SK-N-MC (cell line): ENCODE results near the gene PPP1R7.

Experiments
- DNase-seq: peaks from one replicate; pipeline ENCODE4 v3.0.0-alpha.2; 2011; ENCODE audit warnings: low read depth, low spot score
- H3K27ac ChIP-seq: fragments of 200-600 bp; sonication (generic); 2 replicates; pipeline ENCODE4 v1.5.1; 2016; ENCODE audit warnings: mixed run types
- H3K36me3 ChIP-seq: fragments of 200-600 bp; sonication (generic); 2 replicates; pipeline ENCODE4 v1.6.1; 2017; ENCODE audit warnings: antibody characterized with exemption, low read length, mixed read lengths; ENCODE audit not compliant: insufficient read depth
- H3K4me3 ChIP-seq: fragments of 200-600 bp; sonication (generic); 2 replicates; pipeline ENCODE4 v1.5.1; 2016
- H3K9ac ChIP-seq: fragments of 200-600 bp; sonication (generic); 2 replicates; pipeline ENCODE4 v1.8.0; 2017; ENCODE audit warnings: mixed run types, mixed read lengths; ENCODE audit not compliant: insufficient read length
- H3K9me3 ChIP-seq: fragments of 200-600 bp; sonication (generic); 2 replicates; pipeline ENCODE4 v1.6.1; 2017; ENCODE audit warnings: low read depth, mild to moderate bottlenecking, antibody characterized with exemption, low read length, moderate library complexity, mixed read lengths
- EZH2 ChIP-seq: fragments of 200-600 bp; sonication (generic); IDR thresholded peaks from one replicate; pipeline ENCODE4 v1.6.1; 2017; ENCODE audit warnings: antibody characterized with exemption
- FOXP2 ChIP-seq: optimal IDR thresholded peaks from 2 replicates; pipeline ENCODE3; 2011; ENCODE audit warnings: mild to moderate bottlenecking, moderate library complexity; ENCODE audit not compliant: insufficient read depth; ENCODE audit errors: extremely low read length, control extremely low read depth
- POLR2AphosphoS5 ChIP-seq: IDR thresholded peaks from 2 replicates; pipeline ENCODE4 v1.6.1; 2012; ENCODE audit warnings: mild to moderate bottlenecking, low read depth, low read length, borderline replicate concordance

Gene PPP1R7

DNA sequence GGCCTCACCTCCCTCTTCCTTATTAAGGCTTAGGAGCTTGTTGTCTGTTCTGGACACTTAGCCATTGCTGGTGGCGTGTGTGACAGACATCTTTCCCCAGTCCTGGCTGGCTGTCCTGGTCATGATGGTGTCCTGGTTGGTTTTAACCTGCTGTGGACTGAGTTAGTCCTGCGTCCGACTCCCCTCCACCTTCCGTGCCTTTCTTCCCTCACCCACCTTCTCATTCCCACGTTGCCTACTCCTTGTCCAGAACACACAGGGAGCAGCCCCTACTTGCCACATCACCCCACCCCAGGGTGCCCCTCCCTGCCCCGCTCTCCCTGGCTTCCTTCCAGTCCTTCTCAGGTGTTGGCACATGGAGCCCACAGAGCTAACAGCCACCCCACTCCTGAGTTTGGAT is 47.7 kb downstream of the PPP1R7 start:
- H3K36me3 ChIP-seq: no peaks in the 10 kb centered on the region
- H3K9ac ChIP-seq: no peak overlapping the region
- H3K27ac ChIP-seq: no peak overlapping the region
- no peak overlapping the region for H3K4me3 ChIP-seq
- DNase-seq: no peak
- TF ChIP-seq POLR2AphosphoS5: no peak
- TF ChIP-seq EZH2: no peak
- no peak for TF ChIP-seq FOXP2
- H3K9me3 ChIP-seq: no peaks in the 10 kb centered on the region

DNA sequence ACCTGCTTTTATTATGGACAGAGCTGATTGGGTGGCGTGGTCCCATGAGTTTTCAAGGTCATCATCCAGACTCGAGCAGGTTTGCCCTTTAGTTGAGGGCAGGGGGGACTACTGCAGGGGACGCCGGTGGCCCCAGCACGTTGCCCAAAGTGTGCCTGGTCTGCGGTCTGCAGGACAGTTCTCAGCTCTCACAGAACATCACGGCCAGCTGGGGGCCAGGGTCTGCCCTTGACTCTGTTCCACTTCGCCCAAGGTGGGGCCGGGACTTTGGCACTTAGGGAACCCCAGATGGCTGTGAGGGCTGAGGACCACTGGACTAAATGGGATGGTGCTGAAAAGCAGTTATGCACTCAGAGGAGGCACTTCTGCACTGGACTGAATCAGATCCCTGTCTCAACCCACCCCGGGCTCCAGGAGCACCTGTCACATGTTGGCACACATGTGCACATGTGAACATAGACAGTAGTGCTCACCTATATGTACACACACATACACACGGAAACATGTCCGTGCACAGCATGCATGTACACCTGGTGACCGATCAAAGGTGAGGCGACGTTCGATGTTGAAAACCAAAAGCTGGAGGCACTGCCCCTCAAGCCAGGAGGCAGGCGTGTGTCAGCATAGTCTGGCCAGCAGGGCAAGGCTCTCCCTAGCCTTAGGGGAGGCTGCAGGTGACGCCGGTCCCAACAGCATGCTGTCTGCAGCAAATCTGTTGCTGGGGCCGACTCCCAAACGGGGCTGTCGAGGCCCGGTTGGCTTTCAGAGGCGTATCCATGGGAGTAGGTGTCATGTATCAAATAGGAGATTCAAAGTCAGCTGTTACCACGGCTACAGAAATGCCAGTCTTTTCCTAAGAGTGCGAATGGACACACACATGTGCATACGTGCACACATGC is 48.4 kb downstream of the PPP1R7 start:
- Histone ChIP-seq H3K27ac (no peak overlapping the region), H3K36me3 (no peaks in the 10 kb centered on the region), H3K9ac (no peak overlapping the region), H3K4me3 (no peak overlapping the region), H3K9me3 (no peaks in the 10 kb centered on the region)
- DNase-seq: no peak
- TF ChIP-seq FOXP2: no peak
- TF ChIP-seq POLR2AphosphoS5: no peak
- no peak for TF ChIP-seq EZH2

GRCh38 chr2:241199286-241199685 is 49.0 kb downstream of the PPP1R7 start:
- no peak overlapping the region for H3K4me3 ChIP-seq
- no peak overlapping the region for H3K9ac ChIP-seq
- no peaks in the 10 kb centered on the region for H3K9me3 ChIP-seq
- H3K36me3 ChIP-seq: no peaks in the 10 kb centered on the region
- no peak for DNase-seq
- TF ChIP-seq EZH2 (no peak), FOXP2 (no peak), POLR2AphosphoS5 (no peak)
- no peak overlapping the region for H3K27ac ChIP-seq

- TF ChIP-seq EZH2 (no peak), POLR2AphosphoS5 (no peak), FOXP2 (no peak)
- no peak for DNase-seq
Observed at GRCh38 chr2:241199897-241200821, 49.9 kb downstream of the PPP1R7 start.

GRCh38 chr2:241200822-241201395 is 50.6 kb downstream of the PPP1R7 start:
- Histone ChIP-seq H3K9me3 (no peaks in the 10 kb centered on the region), H3K9ac (no peak overlapping the region), H3K4me3 (no peak overlapping the region), H3K36me3 (no peaks in the 10 kb centered on the region), H3K27ac (no peak overlapping the region)
- TF ChIP-seq EZH2 (no peak), POLR2AphosphoS5 (no peak), FOXP2 (no peak)
- DNase-seq: no peak

More at GRCh38 chr2:241199897-241200821, 49.9 kb downstream of the PPP1R7 start:
- Histone ChIP-seq H3K4me3 (no peak overlapping the region), H3K9ac (no peak overlapping the region), H3K27ac (no peak overlapping the region), H3K36me3 (no peaks in the 10 kb centered on the region), H3K9me3 (no peaks in the 10 kb centered on the region)

DNA sequence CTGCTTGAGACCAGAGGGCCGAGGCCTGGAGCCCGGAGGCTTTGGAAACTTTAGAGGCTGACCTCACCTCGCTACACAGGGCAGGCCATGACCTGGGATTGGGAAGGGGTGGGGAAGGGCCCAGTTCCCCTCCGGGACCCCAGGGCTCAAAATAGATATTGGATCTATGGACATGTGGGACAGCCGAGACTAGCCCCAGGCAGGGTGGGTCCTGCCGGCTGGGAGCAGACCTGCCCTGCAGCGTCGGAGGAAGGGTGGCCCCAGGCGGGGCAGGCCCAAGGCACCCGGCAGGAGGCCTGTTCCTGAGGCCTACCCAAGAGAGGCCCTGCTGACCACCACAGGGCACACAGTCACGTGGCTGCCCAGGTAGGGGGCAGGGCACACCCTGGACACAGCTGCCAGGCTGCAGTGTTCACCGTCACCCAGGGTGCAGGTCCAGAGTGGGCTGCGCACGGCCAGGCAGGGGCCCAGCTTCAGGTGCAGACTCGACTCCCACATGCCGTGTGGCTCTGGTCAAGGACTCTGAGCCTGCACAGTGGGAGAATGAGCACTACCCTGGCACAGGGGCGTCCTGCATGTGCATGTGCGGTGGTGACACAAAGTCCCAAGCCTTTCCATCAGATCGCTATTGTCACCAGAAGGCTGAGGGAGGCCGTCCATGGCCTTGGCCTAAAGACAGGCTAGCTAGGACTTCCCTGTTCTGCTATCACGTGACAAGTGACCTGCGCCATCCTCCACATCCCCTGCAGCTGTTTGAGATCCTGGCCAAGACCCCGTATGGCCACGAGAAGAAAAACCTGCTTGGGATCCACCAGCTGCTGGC is 51.4 kb downstream of the PPP1R7 start:
- TF ChIP-seq FOXP2: no peak
- no peak for TF ChIP-seq POLR2AphosphoS5
- TF ChIP-seq EZH2: no peak
- H3K27ac ChIP-seq: no peak overlapping the region
- no peak overlapping the region for H3K4me3 ChIP-seq
- DNase-seq: no peak
- H3K36me3 ChIP-seq: no peaks in the 10 kb centered on the region
- no peak overlapping the region for H3K9ac ChIP-seq
- H3K9me3 ChIP-seq: no peaks in the 10 kb centered on the region

DNA sequence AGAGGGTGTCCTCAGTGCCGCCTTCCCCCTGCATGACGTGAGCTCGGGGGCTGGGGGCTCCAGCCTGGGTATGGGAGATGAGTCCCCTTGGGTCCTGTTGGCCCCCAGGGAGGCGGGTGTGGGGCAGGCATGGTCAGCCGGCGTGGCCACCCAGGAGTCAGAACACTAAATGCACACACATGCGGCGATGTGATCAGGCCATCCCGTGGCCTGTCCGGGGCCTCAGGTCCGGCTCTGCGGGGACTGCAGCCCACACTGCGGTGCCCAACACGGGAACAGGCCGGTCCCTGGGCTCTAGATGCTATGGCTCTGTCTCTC is 52.0 kb downstream of the PPP1R7 start:
- no peak for TF ChIP-seq EZH2
- TF ChIP-seq POLR2AphosphoS5: no peak
- TF ChIP-seq FOXP2: no peak
- no peaks in the 10 kb centered on the region for H3K36me3 ChIP-seq
- DNase-seq: no peak
- no peaks in the 10 kb centered on the region for H3K9me3 ChIP-seq
- no peak overlapping the region for H3K9ac ChIP-seq
- no peak overlapping the region for H3K27ac ChIP-seq
- no peak overlapping the region for H3K4me3 ChIP-seq

DNA sequence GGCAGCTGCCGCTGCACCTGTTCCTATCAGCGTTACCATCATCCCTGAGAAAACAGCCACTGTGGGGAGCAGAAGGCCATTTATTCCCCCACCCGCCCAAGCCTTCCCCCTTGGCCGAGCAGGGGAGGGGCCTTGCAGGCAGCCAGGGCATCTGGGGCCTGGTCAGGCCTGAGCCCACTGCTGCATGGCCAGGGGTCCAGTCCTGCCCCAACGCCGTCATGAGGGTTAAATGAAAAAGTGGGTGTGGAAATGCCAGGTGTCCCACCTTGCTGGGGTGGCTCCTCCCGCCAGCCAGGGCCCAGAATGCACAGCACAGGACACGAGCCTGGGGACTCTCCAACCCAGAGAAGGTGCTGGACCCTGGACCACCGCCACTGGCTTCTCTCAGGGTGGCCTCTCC is 52.4 kb downstream of the PPP1R7 start:
- Histone ChIP-seq H3K27ac (no peak overlapping the region), H3K9ac (no peak overlapping the region), H3K36me3 (no peaks in the 10 kb centered on the region), H3K4me3 (no peak overlapping the region), H3K9me3 (no peaks in the 10 kb centered on the region)
- no peak for DNase-seq
- TF ChIP-seq POLR2AphosphoS5: no peak
- no peak for TF ChIP-seq EZH2
- no peak for TF ChIP-seq FOXP2
